ENCODE results near the gene UBR3. TPM values are rescaled to one million over a fixed set of nuclear protein-coding genes. Genes with fewer than 3 reads are reported as not detected.

UBR3 gene
- total RNA-seq, 1 donor from 2014 or later: 47.7 TPM

DNA sequence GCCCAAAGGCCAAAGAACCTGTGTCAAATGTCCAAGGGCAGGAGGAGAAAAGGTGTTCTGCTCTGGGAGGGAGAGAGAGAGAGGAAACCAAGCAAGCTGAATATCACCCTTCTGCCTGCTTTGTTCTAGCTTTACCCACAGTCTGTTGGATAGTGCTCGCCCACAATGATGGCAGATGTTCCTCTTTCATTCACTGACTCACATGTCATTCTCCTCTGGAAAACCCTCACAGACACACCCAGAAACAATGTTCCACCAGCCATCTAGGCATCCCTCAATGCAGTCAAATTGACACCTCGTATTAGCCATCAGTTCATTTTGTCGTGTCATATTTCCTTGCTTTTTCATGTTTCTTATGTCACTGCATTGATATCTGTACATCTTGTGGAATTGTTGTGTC is 150.3 kb downstream of the UBR3 start:
- TF ChIP-seq, protein P1, sequence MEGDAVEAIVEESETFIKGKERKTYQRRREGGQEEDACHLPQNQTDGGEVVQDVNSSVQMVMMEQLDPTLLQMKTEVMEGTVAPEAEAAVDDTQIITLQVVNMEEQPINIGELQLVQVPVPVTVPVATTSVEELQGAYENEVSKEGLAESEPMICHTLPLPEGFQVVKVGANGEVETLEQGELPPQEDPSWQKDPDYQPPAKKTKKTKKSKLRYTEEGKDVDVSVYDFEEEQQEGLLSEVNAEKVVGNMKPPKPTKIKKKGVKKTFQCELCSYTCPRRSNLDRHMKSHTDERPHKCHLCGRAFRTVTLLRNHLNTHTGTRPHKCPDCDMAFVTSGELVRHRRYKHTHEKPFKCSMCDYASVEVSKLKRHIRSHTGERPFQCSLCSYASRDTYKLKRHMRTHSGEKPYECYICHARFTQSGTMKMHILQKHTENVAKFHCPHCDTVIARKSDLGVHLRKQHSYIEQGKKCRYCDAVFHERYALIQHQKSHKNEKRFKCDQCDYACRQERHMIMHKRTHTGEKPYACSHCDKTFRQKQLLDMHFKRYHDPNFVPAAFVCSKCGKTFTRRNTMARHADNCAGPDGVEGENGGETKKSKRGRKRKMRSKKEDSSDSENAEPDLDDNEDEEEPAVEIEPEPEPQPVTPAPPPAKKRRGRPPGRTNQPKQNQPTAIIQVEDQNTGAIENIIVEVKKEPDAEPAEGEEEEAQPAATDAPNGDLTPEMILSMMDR (IDR thresholded peaks at IDR 0.05; ENCODE audit: unreplicated experiment): no peak
- H3K36me3 Mint-ChIP-seq: peaks cover 53% of the 10 kb centered on the region
- H3K4me3 Mint-ChIP-seq: no peak overlapping the region
- DNase-seq (ENCODE audit: low spot score in 2 of 2, unreplicated experiment in 2 of 2): no peak
- H3K27me3 Mint-ChIP-seq (ENCODE audit: low read depth): no peaks in the 10 kb centered on the region
- H3K27ac Mint-ChIP-seq: no peak overlapping the region
- H3K9me3 Mint-ChIP-seq: peaks cover 42% of the 10 kb centered on the region
- no peaks in the 10 kb centered on the region for H3K4me1 Mint-ChIP-seq

DNA sequence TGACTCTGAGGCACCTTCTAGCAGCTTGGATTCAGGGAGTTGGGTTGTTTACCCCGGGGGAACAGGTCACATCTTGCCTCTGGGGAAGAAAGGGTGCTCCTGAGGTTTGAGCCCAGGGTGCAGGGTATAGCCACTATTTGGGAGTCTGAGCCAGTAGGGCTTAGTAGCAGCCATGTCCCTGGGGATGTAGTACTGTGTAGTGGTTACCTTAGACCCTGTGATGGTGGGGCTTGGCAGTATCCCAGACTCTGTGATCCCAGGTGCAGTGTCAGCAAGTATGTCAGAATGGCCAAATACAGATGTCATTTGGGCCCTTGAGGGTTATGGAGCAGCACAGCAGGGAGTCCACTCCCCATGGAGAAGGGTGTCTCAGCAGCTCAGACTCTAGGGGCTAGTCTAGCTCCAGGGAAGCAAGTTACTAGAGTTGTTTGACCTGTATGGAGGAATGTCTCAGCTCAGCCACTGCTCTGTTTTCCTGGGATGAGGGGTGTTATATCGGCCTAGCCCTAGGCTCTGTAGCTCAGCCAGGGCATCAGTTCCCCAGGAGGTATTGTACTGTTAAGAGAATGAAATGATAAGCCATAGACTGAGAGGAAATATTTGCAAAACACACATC is 151.3 kb downstream of the UBR3 start:
- no peaks in the 10 kb centered on the region for H3K27me3 Mint-ChIP-seq (ENCODE audit: low read depth)
- TF ChIP-seq, protein P1 (IDR thresholded peaks at IDR 0.05; ENCODE audit: unreplicated experiment): no peak
- no peak for DNase-seq (ENCODE audit: low spot score in 2 of 2, unreplicated experiment in 2 of 2)
- no peak overlapping the region for H3K27ac Mint-ChIP-seq
- H3K36me3 Mint-ChIP-seq: peaks cover 55% of the 10 kb centered on the region
- H3K4me1 Mint-ChIP-seq: no peaks in the 10 kb centered on the region
- H3K4me3 Mint-ChIP-seq: no peak overlapping the region
- peaks cover 41% of the 10 kb centered on the region for H3K9me3 Mint-ChIP-seq

DNA sequence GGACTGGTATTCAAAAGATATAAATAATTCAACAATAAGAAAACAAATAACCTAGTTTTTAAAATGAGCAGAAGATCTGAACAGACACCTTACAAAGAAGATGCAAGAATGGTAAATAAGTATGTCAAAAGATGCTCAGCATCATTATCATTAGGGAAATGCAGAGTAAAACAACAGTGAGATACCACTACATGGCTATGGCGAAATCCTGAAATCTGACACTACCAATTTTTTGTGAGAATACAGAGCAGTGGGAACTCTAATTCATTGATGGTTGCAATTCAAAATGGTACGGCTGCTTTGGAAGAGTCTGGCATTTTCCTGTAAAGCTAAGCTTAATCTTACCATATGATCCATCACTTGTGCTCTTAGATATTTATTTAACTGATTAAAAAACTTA is 151.8 kb downstream of the UBR3 start:
- TF ChIP-seq, protein P1 (IDR thresholded peaks at IDR 0.05; ENCODE audit: unreplicated experiment): no peak

DNA sequence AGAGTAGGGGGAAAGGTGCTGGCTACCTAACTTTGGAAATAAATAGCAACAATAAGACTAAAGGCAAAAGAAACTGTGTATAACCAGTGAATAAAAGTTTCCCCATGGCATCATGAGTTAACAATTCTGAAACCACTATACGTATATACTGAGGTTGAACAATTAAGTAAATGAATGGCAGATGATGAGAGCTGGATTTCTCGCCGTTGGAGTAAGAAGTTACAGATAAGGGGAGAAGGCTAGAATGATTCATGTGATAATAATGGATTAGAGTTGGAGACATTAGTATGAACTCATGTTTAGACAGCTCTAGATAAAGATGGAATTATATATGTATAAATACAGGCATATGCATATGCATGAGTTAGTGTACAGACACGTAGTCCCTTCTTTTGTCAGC is 152.7 kb downstream of the UBR3 start:
- no peak overlapping the region for H3K27ac Mint-ChIP-seq
- no peaks in the 10 kb centered on the region for H3K4me1 Mint-ChIP-seq
- peaks cover 29% of the 10 kb centered on the region for H3K9me3 Mint-ChIP-seq
- TF ChIP-seq, protein P1 (IDR thresholded peaks at IDR 0.05; ENCODE audit: unreplicated experiment): no peak
- H3K4me3 Mint-ChIP-seq: no peak overlapping the region
- no peaks in the 10 kb centered on the region for H3K27me3 Mint-ChIP-seq (ENCODE audit: low read depth)
- peaks cover 40% of the 10 kb centered on the region for H3K36me3 Mint-ChIP-seq
- DNase-seq (ENCODE audit: low spot score in 2 of 2, unreplicated experiment in 2 of 2): no peak

More for the DNA sequence above, 151.8 kb downstream of the UBR3 start:
- no peak for DNase-seq (ENCODE audit: low spot score in 2 of 2, unreplicated experiment in 2 of 2)
- Mint-ChIP-seq H3K27ac (no peak overlapping the region), H3K36me3 (peaks cover 50% of the 10 kb centered on the region), H3K9me3 (peaks cover 36% of the 10 kb centered on the region), H3K4me1 (no peaks in the 10 kb centered on the region), H3K27me3 (ENCODE audit: low read depth) (no peaks in the 10 kb centered on the region), H3K4me3 (no peak overlapping the region)

DNA sequence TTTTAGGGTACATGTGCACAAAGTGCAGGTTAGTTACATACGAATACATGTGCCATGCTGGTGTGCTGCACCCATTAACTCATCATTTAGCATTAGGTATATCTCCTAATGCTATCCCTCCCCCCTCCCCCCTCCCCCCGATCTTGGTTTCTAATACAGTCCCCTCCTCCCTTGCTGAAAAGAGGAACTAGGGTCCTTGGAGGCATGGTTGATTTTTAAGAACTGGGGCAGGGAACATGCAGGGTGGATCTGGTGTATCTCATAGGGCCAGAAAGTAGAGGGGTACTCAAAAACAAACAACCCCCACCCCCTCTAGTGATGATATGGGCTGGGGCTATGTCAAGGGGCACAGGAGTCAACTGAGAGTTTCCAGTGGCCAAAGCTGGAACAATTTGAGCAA is 153.4 kb downstream of the UBR3 start:
- Mint-ChIP-seq H3K9me3 (peaks cover 22% of the 10 kb centered on the region), H3K27me3 (ENCODE audit: low read depth) (no peaks in the 10 kb centered on the region), H3K36me3 (peaks cover 34% of the 10 kb centered on the region), H3K27ac (no peak overlapping the region), H3K4me3 (no peak overlapping the region), H3K4me1 (no peaks in the 10 kb centered on the region)
- DNase-seq (ENCODE audit: low spot score in 2 of 2, unreplicated experiment in 2 of 2): no peak
- TF ChIP-seq, protein P1 (IDR thresholded peaks at IDR 0.05; ENCODE audit: unreplicated experiment): no peak

DNA sequence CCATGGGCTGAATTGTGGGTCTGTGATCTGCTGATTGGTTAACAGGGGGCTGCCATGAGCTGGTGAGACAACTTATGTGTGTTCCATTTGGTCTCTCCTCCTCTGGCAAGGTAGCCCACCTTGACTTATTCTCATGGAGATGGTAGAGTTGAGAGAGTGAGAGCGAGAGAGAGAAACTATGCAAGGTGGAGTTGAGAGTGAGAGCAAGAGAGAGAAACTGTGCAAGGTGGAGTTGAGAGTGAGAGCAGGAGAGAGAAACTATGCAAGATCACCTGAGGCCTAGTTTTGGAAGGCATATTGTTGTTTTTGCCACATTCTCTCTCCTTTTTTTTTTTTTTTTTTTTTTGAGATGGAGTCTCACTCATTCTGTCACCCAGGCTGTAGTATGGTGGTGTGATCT is 155.7 kb downstream of the UBR3 start:
- H3K27ac Mint-ChIP-seq: no peak overlapping the region
- DNase-seq (ENCODE audit: low spot score in 2 of 2, unreplicated experiment in 2 of 2): no peak
- no peak overlapping the region for H3K4me3 Mint-ChIP-seq
- no peaks in the 10 kb centered on the region for H3K4me1 Mint-ChIP-seq
- no peaks in the 10 kb centered on the region for H3K27me3 Mint-ChIP-seq (ENCODE audit: low read depth)
- H3K36me3 Mint-ChIP-seq: peaks cover 22% of the 10 kb centered on the region
- TF ChIP-seq, protein P1 (IDR thresholded peaks at IDR 0.05; ENCODE audit: unreplicated experiment): no peak
- H3K9me3 Mint-ChIP-seq: peaks cover 1% of the 10 kb centered on the region
